HG03066 (cell line): Measurements from ENCODE around the gene SLC25A24.
"Not testable (repeated sequence)": the region's sequence is repeated elsewhere in the genome, so short reads cannot be mapped to it uniquely, and the experiment has no call there.

Experiments
- ATAC-seq: cut with Tn5 transposase; IDR thresholded peaks from one replicate; pipeline ENCODE4 v1.9.1; 2021; ENCODE audit warnings: low read depth; ENCODE audit not compliant: unreplicated experiment

Gene SLC25A24

GRCh38 chr1:108199781-108200686 is at the start of gene SLC25A24:
Gene SLC25A24, minus strand, starts transcription at chr1:108200343. Its CDS starts 205 bp downstream, at chr1:108200138.
- peak; percentile 86 for ATAC-seq

GRCh38 chr1:108243976-108244375 is 43.8 kb upstream of the SLC25A24 start, which contains the start of gene NBPF4:
Gene NBPF4, minus strand, starts transcription at chr1:108244076. Its CDS starts 315 bp downstream, at chr1:108243761.
- ATAC-seq = not testable (repeated sequence)

DNA sequence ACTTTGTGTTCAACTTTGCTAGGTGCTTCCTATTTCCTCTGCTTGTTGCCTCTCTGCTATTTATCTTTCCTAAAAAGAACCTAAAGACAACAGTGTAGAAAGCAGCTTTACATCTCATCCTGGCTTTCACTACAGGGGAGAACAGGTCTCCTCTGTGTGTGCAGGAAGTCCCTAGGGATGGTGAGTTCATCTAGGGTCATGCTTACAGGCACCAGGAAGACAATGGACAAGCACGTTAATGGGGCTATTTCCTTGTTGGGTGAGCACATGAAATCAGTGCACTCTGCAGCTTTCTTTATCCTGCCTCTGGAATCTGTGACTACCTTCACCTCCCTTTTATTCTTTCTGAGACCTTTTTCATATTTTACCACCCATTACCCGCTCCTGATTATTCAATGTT is 39.3 kb upstream of the SLC25A24 start:
- not testable (repeated sequence) for ATAC-seq

GRCh38 chr1:108235308-108235707 is 35.2 kb upstream of the SLC25A24 start:
- ATAC-seq = not testable (repeated sequence)

- not testable (repeated sequence) for ATAC-seq
Measured at GRCh38 chr1:108232183-108232582, 32.0 kb upstream of the SLC25A24 start.

DNA sequence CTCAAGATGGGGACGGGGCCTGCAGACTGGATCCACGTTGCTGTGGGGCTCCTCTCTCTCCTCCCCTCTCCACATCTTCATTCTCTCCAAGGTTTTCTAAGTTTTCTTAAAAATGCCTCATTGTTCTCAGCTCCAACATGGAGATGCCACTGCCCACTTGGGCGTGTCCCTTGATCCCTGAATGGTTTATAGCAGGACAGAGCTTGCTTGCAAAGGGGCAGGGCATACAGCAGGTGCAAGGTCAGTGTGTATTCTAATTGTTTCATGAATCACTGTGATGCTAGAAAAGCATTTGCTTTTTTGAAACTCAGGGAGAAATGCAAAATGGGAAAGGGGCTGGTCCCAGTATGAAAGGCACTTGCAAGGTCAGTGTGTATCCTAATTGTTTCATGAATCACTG is 29.8 kb upstream of the SLC25A24 start:
- ATAC-seq = not testable (repeated sequence)

- not testable (repeated sequence) for ATAC-seq
Measured at GRCh38 chr1:108227772-108228171, 27.6 kb upstream of the SLC25A24 start.

DNA sequence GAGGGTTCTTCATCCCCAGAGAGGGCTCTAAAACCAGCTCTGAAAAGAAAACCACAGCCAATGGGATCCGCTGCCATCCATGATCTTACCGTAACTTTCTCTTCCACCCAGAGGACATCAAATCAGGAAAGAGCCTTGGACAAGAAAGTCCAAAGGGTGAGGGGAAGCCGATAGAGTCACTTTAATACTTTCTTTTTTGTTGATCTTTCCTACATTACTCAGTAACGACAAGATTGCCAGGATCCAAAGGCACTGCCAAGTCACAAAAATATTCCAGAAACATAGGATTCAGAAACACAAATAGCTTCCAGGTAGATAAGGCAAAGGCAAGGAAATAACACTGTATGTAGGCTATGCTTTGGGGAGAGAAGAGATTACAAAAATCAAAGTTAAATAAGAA is 26.7 kb upstream of the SLC25A24 start:
- not testable (repeated sequence) for ATAC-seq

GRCh38 chr1:108223226-108223625 is 23.1 kb upstream of the SLC25A24 start:
- ATAC-seq = not testable (repeated sequence)

GRCh38 chr1:108217515-108218174 is 17.5 kb upstream of the SLC25A24 start:
- ATAC-seq = not testable (repeated sequence)

DNA sequence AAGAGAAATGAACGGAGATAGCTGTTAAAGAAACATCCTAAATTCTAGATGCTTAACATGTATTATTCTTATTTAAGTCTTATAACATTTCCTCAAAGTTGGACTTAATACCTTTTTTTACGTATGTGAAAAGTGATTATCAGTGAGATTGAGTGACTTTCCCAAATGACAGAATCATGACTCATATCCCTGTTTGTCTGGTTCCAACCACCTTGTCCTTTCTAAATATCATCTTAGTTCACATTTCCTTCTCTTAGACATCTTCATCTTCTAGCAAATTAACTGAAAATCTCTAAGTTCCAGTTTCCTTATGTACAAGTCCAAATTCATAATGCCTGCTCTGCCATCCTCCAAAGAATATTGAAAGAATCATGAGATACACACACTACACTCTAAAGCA is 16.9 kb upstream of the SLC25A24 start:
- ATAC-seq = not testable (repeated sequence)

DNA sequence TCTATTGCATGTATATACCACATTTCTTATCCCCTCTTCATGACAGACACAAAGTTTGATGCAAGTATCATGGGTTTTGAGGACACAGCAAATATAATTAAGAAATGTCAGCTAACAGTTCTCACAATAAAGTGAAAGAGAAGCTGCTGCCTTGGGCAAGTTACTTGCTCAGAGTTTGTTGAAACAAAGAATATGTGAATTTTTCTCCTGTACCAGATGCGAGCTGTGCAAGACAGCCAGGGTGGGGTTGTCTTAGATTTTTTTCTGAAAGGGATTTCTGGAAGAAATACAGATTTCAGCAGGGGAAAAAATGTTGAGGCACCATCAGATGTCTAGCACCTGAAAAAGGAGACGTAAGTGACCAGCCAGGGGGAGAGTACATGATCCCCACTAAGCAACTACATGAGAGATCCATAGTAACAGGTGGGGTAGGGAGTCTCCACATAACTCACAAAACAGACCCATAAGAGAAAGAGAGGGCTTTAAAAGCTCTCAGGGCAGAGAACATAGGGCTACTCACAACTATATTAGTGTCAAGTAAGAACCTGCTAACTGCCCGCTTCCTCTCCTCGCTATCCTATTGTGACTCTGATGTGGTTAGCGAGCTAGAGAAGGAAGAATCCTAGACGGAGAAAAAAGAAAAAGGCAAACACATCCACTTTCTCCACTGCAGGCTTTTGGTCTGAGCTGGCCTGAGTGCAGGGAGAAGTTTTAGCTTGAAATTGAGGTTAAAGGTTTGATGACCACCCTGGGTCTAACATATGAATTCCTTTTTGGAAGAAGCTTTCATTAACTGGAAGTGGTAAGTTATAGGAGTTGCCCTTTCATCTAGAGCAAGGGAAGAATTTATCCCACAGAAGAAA is 16.1 kb upstream of the SLC25A24 start:
- ATAC-seq = not testable (repeated sequence)

GRCh38 chr1:108214641-108215465 is 14.7 kb upstream of the SLC25A24 start:
- not testable (repeated sequence) for ATAC-seq

- no peak for ATAC-seq
Measured at GRCh38 chr1:108211014-108211413, 10.9 kb upstream of the SLC25A24 start.

DNA sequence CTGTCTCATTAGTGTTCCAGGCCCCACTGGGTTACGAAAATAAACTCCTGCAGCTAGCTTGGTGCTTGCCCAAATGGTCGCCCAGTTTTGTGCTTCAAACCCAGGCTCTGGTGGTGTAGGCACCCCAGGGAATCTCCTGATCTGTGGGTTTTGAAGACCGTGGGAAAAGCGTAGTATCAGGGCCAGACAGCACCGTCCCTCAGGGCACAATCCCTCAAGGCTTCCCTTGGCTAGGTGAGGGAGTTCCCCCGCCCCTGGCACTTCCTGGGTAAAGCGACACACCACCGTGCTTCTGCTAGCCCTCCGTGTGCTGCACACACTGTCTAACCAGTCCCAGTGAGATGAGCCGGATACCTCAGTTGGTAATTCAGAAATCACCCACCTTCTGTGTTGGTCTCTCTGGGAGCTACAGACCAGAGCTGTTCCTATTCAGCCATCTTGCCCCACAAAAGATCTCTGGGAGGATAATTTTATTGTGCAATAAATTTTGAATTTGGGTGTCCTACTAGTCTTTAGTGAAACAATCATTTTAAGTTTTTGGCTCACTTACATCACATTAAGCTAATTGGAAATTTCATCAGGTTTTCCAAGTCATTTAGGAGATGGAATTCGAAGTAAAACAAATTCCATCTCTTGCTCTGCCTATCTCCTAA is 9.4 kb upstream of the SLC25A24 start:
- no peak for ATAC-seq

DNA sequence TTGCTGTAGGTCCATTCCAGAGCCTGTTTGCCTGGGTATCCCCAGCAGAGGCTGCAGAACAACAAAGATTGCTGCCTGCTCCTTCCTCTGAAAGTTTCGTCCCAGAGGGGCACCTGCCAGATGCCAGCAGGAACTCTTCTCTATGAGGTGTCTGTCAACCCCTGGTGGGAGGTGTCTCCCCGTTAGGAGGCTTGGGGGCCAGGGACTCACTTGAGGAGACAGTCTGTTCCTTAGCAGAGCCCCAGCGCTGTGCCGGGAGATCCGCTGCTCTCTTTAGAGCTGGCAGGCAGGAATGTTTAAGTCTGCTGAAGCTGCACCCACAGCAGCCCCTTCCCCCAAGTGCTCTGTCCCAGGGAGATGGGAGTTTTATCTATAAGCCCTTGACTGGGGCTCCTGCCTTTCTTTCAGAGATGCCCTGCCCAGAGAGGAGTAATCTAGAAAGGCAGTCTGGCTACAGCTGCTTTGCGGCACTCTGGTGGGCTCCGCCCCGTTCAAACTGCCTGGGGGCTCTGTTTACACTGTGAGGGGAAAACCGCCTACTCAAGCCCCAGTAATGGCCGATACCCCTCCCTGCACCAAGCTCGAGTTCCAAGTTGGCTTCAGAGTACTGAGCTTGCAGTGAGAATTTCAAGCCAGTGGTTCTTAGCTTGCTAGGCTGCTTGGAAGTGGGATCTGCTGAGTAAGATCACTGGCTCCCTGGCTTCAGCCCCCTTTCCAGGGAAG is 8.7 kb upstream of the SLC25A24 start:
- no peak for ATAC-seq

- ATAC-seq = not testable (repeated sequence)
Measured at GRCh38 chr1:108203582-108203981, 3.4 kb upstream of the SLC25A24 start.

GRCh38 chr1:108201687-108202086 is 1.5 kb upstream of the SLC25A24 start:
- ATAC-seq = no peak

DNA sequence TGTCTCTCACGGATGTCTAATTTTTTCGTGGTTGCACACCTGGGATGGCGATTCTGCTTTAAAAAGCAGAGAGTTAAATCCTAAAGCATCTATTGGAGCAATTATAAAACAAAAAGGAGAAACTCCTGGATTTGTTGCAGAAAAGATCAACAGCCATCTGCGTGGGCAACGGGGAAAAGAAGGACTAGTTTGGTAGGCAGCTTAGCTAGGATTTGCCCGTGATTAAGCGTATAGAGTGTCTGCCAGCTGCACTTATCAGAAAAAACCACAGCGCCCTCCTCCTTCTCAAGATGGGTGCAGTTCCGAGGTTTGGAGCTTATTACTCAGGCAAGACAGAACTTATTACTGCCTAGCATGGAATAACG is 526 bp upstream of the SLC25A24 start:
- ATAC-seq = no peak
